Pancreas (tissue), 10 donors: ENCODE results near the gene TRAF6. TPM values are rescaled to one million over a fixed set of nuclear protein-coding genes. Genes with fewer than 3 reads are reported as not detected.
A peak's percentile ranks its signal among the peaks of the same experiment; 100 is the strongest.
"Not testable (repeated sequence)": the region's sequence is repeated elsewhere in the genome, so short reads cannot be mapped to it uniquely, and the experiment has no call there.

Source experiments
- ATAC-seq, 4 donors: fragments of 200-7000 bp; cut with Tn5 transposase; one replicate each; pipeline versions ENCODE4 v1.8.0 to v1.9.1; 2020; ENCODE audit warnings: mild to moderate bottlenecking in 4 of 4, moderate library complexity in 4 of 4
- DNase-seq, 6 donors: peaks; one replicate each; pipeline ENCODE4 v3.0.0-alpha.2; 2020
- FAIRE-seq: peaks from 2 replicates; lab custom pipeline; 2012; peaks lifted over from hg19 to GRCh38; lab: Jason Lieb, UNC
- H3K27ac ChIP-seq, 4 donors: fragments of 200-600 bp; sonication (generic); 1 replicate in 3 of 4; 2 replicates in 1 of 4; pipeline versions ENCODE4 v1.5.0 to v1.8.0; 2020
- H3K27me3 ChIP-seq, 4 donors: fragments of 200-600 bp; one replicate each; pipeline ENCODE4 v1.8.0; 2021
- H3K36me3 ChIP-seq, 3 donors: fragments of 200-600 bp; sonication (generic) in 1 of 3; one replicate each; pipeline versions ENCODE4 v1.5.0 to v1.8.0; 2020 to 2021
- H3K4me1 ChIP-seq, 3 donors: fragments of 200-600 bp; one replicate each; pipeline ENCODE4 v1.8.0; 2021
- H3K4me3 ChIP-seq, 4 donors: fragments of 200-600 bp; sonication (generic) in 2 of 4; one replicate each; pipeline versions ENCODE4 v1.5.0 to v1.8.0; 2020 to 2021
- H3K9me3 ChIP-seq, 4 donors: fragments of 200-600 bp; one replicate each; pipeline ENCODE4 v1.8.0; 2021
- CTCF ChIP-seq, 4 donors: fragments of 200-600 bp; sonication (generic) in 3 of 4; IDR thresholded peaks; one replicate each; pipeline versions ENCODE4 v1.5.0 to v1.8.0; 2021; ENCODE audit warnings: antibody characterized with exemption in 4 of 4
- WGBS, 2 donors: extraction: QIAGEN DNeasy Blood & Tissue Kit; methylation state at CpG; one replicate each; pipeline ENCODE4 v1.1.7; 2013; 5-methylcytosine and 5-hydroxymethylcytosine counted together
- intact Hi-C, 3 donors: fragments of 100-400 bp; cut with DNase I; formaldehyde crosslinking; loops; one replicate each; pipeline versions ENCODE4 v1.11.1 to v1.14.2; 2022
- polyA plus RNA-seq, 2 donors: library from polyadenylated mRNA; stranded (reverse); fragments of 200-250 nt; gene quantifications; one replicate each; pipeline ENCODE4 v1.2.3, GENCODE V29; 2013
- total RNA-seq, 6 donors: library from RNA; stranded (reverse); fragmentation: NEBNext Ultra II Directional in 4 of 6; extraction: Animal tissue kit (Norgen Biotek cat#: 25700) in 4 of 6; gene quantifications; one replicate each; pipeline versions ENCODE4 v1.2.1 to v1.2.4, GENCODE V29; 2021 to 2023
- donor health status: healthy with polysubstance abuse.
- donor health status: DM: no; HTN: no; CAD: no; lungs with moderate emphysema.
- donor health status: DM: no; HTN: no; CAD: no.
- donor health status: control.
- donor health status: control.
- donor health status: Bipolar disorder and iron deficiency.
- donor health status: DM: yes; HTN: yes; CAD: no.
- donor health status: DM: no; HTN: no; CAD: no.
- donor health status: DM: no; HTN: no; CAD: no.
- donor health status: DM: yes; HTN: yes; CAD: no.

The TRAF6 gene
- total and polyA plus RNA-seq, 8 donors: 1.2 to 9.5 (median 5.7) TPM

- intact Hi-C loops: no loop called here
- peak in 1 of 4 donors; percentile 51 for ATAC-seq
These were observed 24.6 kb downstream of the TRAF6 start for GRCh38 chr11:36485298-36486002.

GRCh38 chr11:36483042-36483441 lies 27.0 kb downstream of the TRAF6 start:
- H3K27me3 ChIP-seq, ATAC-seq, H3K9me3 ChIP-seq, H3K27ac ChIP-seq, H3K4me3 ChIP-seq, H3K4me1 ChIP-seq, intact Hi-C loops, FAIRE-seq, DNase-seq: not testable (repeated sequence)
- peaks cover 0 to 18% (median 5%) of the 10 kb centered on the region in 3 donors for H3K36me3 ChIP-seq
- WGBS, 2 donors: 94% methylated on average over 3 of the region's 4 CpGs

More at GRCh38 chr11:36485298-36486002, 24.6 kb downstream of the TRAF6 start:
- H3K4me3 ChIP-seq: no peak overlapping the region
- H3K27ac ChIP-seq: no peak overlapping the region
- no peak for TF ChIP-seq CTCF (IDR thresholded peaks at IDR 0.05)
- no peaks in the 10 kb centered on the region for H3K27me3 ChIP-seq
- peaks cover 0 to 3% (median 0%) of the 10 kb centered on the region in 3 donors for H3K4me1 ChIP-seq
- DNase-seq: no peak
- H3K36me3 ChIP-seq: peaks cover 0 to 32% (median 5%) of the 10 kb centered on the region in 3 donors
- no peaks in the 10 kb centered on the region for H3K9me3 ChIP-seq
- FAIRE-seq: no peak
- WGBS, 2 donors: 76 to 80% methylated on average over 6 of the region's 6 CpGs

GRCh38 chr11:36480833-36481232 lies 29.2 kb downstream of the TRAF6 start:
- FAIRE-seq (no peak), DNase-seq (no peak), ATAC-seq (no peak)
- H3K36me3 ChIP-seq: peaks cover 0 to 9% (median 0%) of the 10 kb centered on the region in 3 donors
- H3K27ac ChIP-seq: no peak overlapping the region
- TF ChIP-seq CTCF (IDR thresholded peaks at IDR 0.05): no peak
- no peaks in the 10 kb centered on the region for H3K4me1 ChIP-seq
- H3K9me3 ChIP-seq: no peaks in the 10 kb centered on the region
- no peaks in the 10 kb centered on the region for H3K27me3 ChIP-seq
- intact Hi-C loops: no loop called here
- H3K4me3 ChIP-seq: no peak overlapping the region

- intact Hi-C loops: loop anchor here in 1 of 3 donors (10.0 kb wide), 1 partner anchor 184 kb away; the partner anchor contains the start of gene PRR5L
- FAIRE-seq (no peak), ATAC-seq (peak in 3 of 4 donors; percentile 81 to 83 (median 82))
These were observed 31.3 kb downstream of the TRAF6 start for GRCh38 chr11:36478700-36479329.

More at GRCh38 chr11:36478700-36479329, 31.3 kb downstream of the TRAF6 start:
- TF ChIP-seq CTCF (IDR thresholded peaks at IDR 0.05): peak in 2 of 4 donors; percentile 18 to 23
- DNase-seq: peak in 1 of 6 donors; percentile 35
- Histone ChIP-seq H3K36me3 (no peaks in the 10 kb centered on the region), H3K27me3 (no peaks in the 10 kb centered on the region), H3K4me3 (no peak overlapping the region), H3K4me1 (no peaks in the 10 kb centered on the region), H3K9me3 (no peaks in the 10 kb centered on the region), H3K27ac (no peak overlapping the region)
- 30 to 34% methylated on average over 2 of the region's 2 CpGs for WGBS, 2 donors
